GOT3 (cell line): Measurements from ENCODE around the gene CKAP4.

Experiments
- DNase-seq: peaks from one replicate; lab custom pipeline; 2025; ENCODE audit warnings: mixed read lengths; lab: John Stamatoyannopoulos, UW

Gene CKAP4

GRCh38 chr12:106274575-106275121, 26.8 kb upstream of the CKAP4 start:
- no peak for DNase-seq

GRCh38 chr12:106274012-106274411, 26.2 kb upstream of the CKAP4 start:
- DNase-seq, result no peak

- DNase-seq, result no peak
Measured at GRCh38 chr12:106273491-106273890, 25.7 kb upstream of the CKAP4 start.

GRCh38 chr12:106271575-106272505, 24.0 kb upstream of the CKAP4 start:
- no peak for DNase-seq

- no peak for DNase-seq
Measured at GRCh38 chr12:106269150-106269771, 21.4 kb upstream of the CKAP4 start.

- no peak for DNase-seq
Measured at GRCh38 chr12:106267535-106267934, 19.7 kb upstream of the CKAP4 start.

GRCh38 chr12:106265116-106265515, 17.3 kb upstream of the CKAP4 start:
- DNase-seq, result no peak

GRCh38 chr12:106258935-106259334, 11.1 kb upstream of the CKAP4 start:
- DNase-seq, result no peak

GRCh38 chr12:106258226-106258625, 10.4 kb upstream of the CKAP4 start:
- DNase-seq, result no peak

- DNase-seq, result no peak
Measured at GRCh38 chr12:106256524-106256923, 8.7 kb upstream of the CKAP4 start.

- DNase-seq, result no peak
Measured at GRCh38 chr12:106255952-106256351, 8.1 kb upstream of the CKAP4 start.

GRCh38 chr12:106255493-106255892, 7.7 kb upstream of the CKAP4 start:
- no peak for DNase-seq

GRCh38 chr12:106254724-106255123, 6.9 kb upstream of the CKAP4 start:
- DNase-seq, result no peak

GRCh38 chr12:106251631-106252455, 4.0 kb upstream of the CKAP4 start:
- no peak for DNase-seq

GRCh38 chr12:106249411-106250135, 1.8 kb upstream of the CKAP4 start:
- DNase-seq, result no peak

GRCh38 chr12:106248846-106249371, 1.1 kb upstream of the CKAP4 start:
- no peak for DNase-seq

GRCh38 chr12:106248312-106248845, 559 bp upstream of the CKAP4 start:
- DNase-seq, result no peak

GRCh38 chr12:106246891-106247673, 738 bp downstream of the CKAP4 start:
- no peak for DNase-seq

- no peak for DNase-seq
Measured at GRCh38 chr12:106245767-106246166, 2.1 kb downstream of the CKAP4 start.

GRCh38 chr12:106243620-106244019, 4.2 kb downstream of the CKAP4 start:
- no peak for DNase-seq
